Activated naive CD4-positive, alpha-beta T cell treated with anti-CD3 and anti-CD28 coated beads, Interleukin-2, amount 50 U/mL, for 24 hours (primary cell): ENCODE results near the gene CHN2.
A peak's percentile ranks its signal among the peaks of the same experiment; 100 is the strongest.

Experiments
- H3K27ac Mint-ChIP-seq: one replicate; pipeline ENCODE4 v1.8.0; 2021; ENCODE audit warnings: mild to moderate bottlenecking, mixed read lengths
- H3K27me3 Mint-ChIP-seq: one replicate; pipeline ENCODE4 v1.8.0; 2021; ENCODE audit warnings: mixed read lengths
- H3K36me3 Mint-ChIP-seq: one replicate; pipeline ENCODE4 v1.8.0; 2021; ENCODE audit warnings: mixed read lengths
- H3K4me1 Mint-ChIP-seq: one replicate; pipeline ENCODE4 v1.8.0; 2021; ENCODE audit warnings: mixed read lengths
- H3K4me3 Mint-ChIP-seq: one replicate; pipeline ENCODE4 v1.8.0; 2021; ENCODE audit warnings: mild to moderate bottlenecking, mixed read lengths
- H3K9me3 Mint-ChIP-seq: one replicate; pipeline ENCODE4 v1.8.0; 2021; ENCODE audit warnings: mixed read lengths

The CHN2 gene

GRCh38 chr7:29170781-29171180, 23.8 kb upstream of the CHN2 start:
- peaks cover 5% of the 10 kb centered on the region for H3K27me3 Mint-ChIP-seq
- H3K27ac Mint-ChIP-seq, result no peak overlapping the region
- no peaks in the 10 kb centered on the region for H3K4me1 Mint-ChIP-seq
- H3K9me3 Mint-ChIP-seq, result peaks cover 6% of the 10 kb centered on the region
- no peaks in the 10 kb centered on the region for H3K36me3 Mint-ChIP-seq
- no peak overlapping the region for H3K4me3 Mint-ChIP-seq

GRCh38 chr7:29173458-29173857, 21.1 kb upstream of the CHN2 start:
- Mint-ChIP-seq H3K9me3 (no peaks in the 10 kb centered on the region), H3K36me3 (no peaks in the 10 kb centered on the region), H3K4me3 (no peak overlapping the region), H3K27ac (no peak overlapping the region), H3K27me3 (peaks cover 5% of the 10 kb centered on the region), H3K4me1 (no peaks in the 10 kb centered on the region)

- Mint-ChIP-seq H3K9me3 (no peaks in the 10 kb centered on the region), H3K4me3 (no peak overlapping the region), H3K27ac (no peak overlapping the region), H3K27me3 (no peaks in the 10 kb centered on the region), H3K36me3 (no peaks in the 10 kb centered on the region), H3K4me1 (no peaks in the 10 kb centered on the region)
These were observed 16.5 kb upstream of the CHN2 start for GRCh38 chr7:29177963-29178600.

GRCh38 chr7:29179115-29179514, 15.5 kb upstream of the CHN2 start:
- Mint-ChIP-seq H3K36me3 (no peaks in the 10 kb centered on the region), H3K27ac (no peak overlapping the region), H3K27me3 (no peaks in the 10 kb centered on the region), H3K9me3 (no peaks in the 10 kb centered on the region), H3K4me1 (no peaks in the 10 kb centered on the region), H3K4me3 (no peak overlapping the region)

GRCh38 chr7:29184599-29184998, 10.0 kb upstream of the CHN2 start:
- no peaks in the 10 kb centered on the region for H3K4me1 Mint-ChIP-seq
- H3K27me3 Mint-ChIP-seq, result peaks cover 6% of the 10 kb centered on the region
- H3K36me3 Mint-ChIP-seq, result no peaks in the 10 kb centered on the region
- H3K9me3 Mint-ChIP-seq, result no peaks in the 10 kb centered on the region
- H3K4me3 Mint-ChIP-seq, result no peak overlapping the region
- H3K27ac Mint-ChIP-seq, result no peak overlapping the region

GRCh38 chr7:29185613-29186012, 9.0 kb upstream of the CHN2 start:
- H3K27ac Mint-ChIP-seq, result no peak overlapping the region
- no peaks in the 10 kb centered on the region for H3K36me3 Mint-ChIP-seq
- H3K4me3 Mint-ChIP-seq, result no peak overlapping the region
- H3K4me1 Mint-ChIP-seq, result no peaks in the 10 kb centered on the region
- H3K27me3 Mint-ChIP-seq, result peaks cover 9% of the 10 kb centered on the region
- H3K9me3 Mint-ChIP-seq, result no peaks in the 10 kb centered on the region

- H3K4me1 Mint-ChIP-seq, result no peaks in the 10 kb centered on the region
- H3K4me3 Mint-ChIP-seq, result no peak overlapping the region
- H3K36me3 Mint-ChIP-seq, result no peaks in the 10 kb centered on the region
- peaks cover 28% of the 10 kb centered on the region for H3K27me3 Mint-ChIP-seq
- H3K9me3 Mint-ChIP-seq, result no peaks in the 10 kb centered on the region
- peak overlapping the region; percentile 56 for H3K27ac Mint-ChIP-seq
These were observed 4.8 kb upstream of the CHN2 start for GRCh38 chr7:29189743-29190201.

GRCh38 chr7:29190349-29191045, 4.1 kb upstream of the CHN2 start:
- H3K4me3 Mint-ChIP-seq, result no peak overlapping the region
- H3K9me3 Mint-ChIP-seq, result no peaks in the 10 kb centered on the region
- peaks cover 30% of the 10 kb centered on the region for H3K27me3 Mint-ChIP-seq
- no peak overlapping the region for H3K27ac Mint-ChIP-seq
- H3K4me1 Mint-ChIP-seq, result peaks cover 3% of the 10 kb centered on the region
- no peaks in the 10 kb centered on the region for H3K36me3 Mint-ChIP-seq

GRCh38 chr7:29192323-29192722, 2.3 kb upstream of the CHN2 start:
- no peak overlapping the region for H3K4me3 Mint-ChIP-seq
- no peaks in the 10 kb centered on the region for H3K36me3 Mint-ChIP-seq
- peaks cover 41% of the 10 kb centered on the region for H3K27me3 Mint-ChIP-seq
- no peak overlapping the region for H3K27ac Mint-ChIP-seq
- H3K4me1 Mint-ChIP-seq, result peaks cover 8% of the 10 kb centered on the region
- no peaks in the 10 kb centered on the region for H3K9me3 Mint-ChIP-seq

GRCh38 chr7:29192811-29193210, 1.8 kb upstream of the CHN2 start:
- H3K4me3 Mint-ChIP-seq, result no peak overlapping the region
- peaks cover 8% of the 10 kb centered on the region for H3K4me1 Mint-ChIP-seq
- H3K36me3 Mint-ChIP-seq, result no peaks in the 10 kb centered on the region
- no peak overlapping the region for H3K27ac Mint-ChIP-seq
- H3K9me3 Mint-ChIP-seq, result no peaks in the 10 kb centered on the region
- H3K27me3 Mint-ChIP-seq, result peaks cover 42% of the 10 kb centered on the region

GRCh38 chr7:29193316-29194205, 1.0 kb upstream of the CHN2 start:
- no peak overlapping the region for H3K27ac Mint-ChIP-seq
- H3K4me1 Mint-ChIP-seq, result peaks cover 8% of the 10 kb centered on the region
- no peaks in the 10 kb centered on the region for H3K9me3 Mint-ChIP-seq
- H3K4me3 Mint-ChIP-seq, result peak overlapping the region; percentile 15
- peaks cover 41% of the 10 kb centered on the region for H3K27me3 Mint-ChIP-seq
- H3K36me3 Mint-ChIP-seq, result no peaks in the 10 kb centered on the region

GRCh38 chr7:29194206-29194593, 375 bp upstream of the CHN2 start:
- Mint-ChIP-seq H3K27me3 (peaks cover 41% of the 10 kb centered on the region), H3K4me3 (peak overlapping the region; percentile 70), H3K36me3 (no peaks in the 10 kb centered on the region), H3K4me1 (peaks cover 8% of the 10 kb centered on the region), H3K27ac (no peak overlapping the region), H3K9me3 (no peaks in the 10 kb centered on the region)

GRCh38 chr7:29196191-29196590, 1.6 kb downstream of the CHN2 start:
- H3K4me1 Mint-ChIP-seq, result peaks cover 8% of the 10 kb centered on the region
- no peaks in the 10 kb centered on the region for H3K36me3 Mint-ChIP-seq
- peaks cover 36% of the 10 kb centered on the region for H3K27me3 Mint-ChIP-seq
- H3K4me3 Mint-ChIP-seq, result peak overlapping the region; percentile 2
- no peak overlapping the region for H3K27ac Mint-ChIP-seq
- no peaks in the 10 kb centered on the region for H3K9me3 Mint-ChIP-seq

- no peaks in the 10 kb centered on the region for H3K9me3 Mint-ChIP-seq
- H3K27ac Mint-ChIP-seq, result no peak overlapping the region
- H3K36me3 Mint-ChIP-seq, result no peaks in the 10 kb centered on the region
- peaks cover 34% of the 10 kb centered on the region for H3K27me3 Mint-ChIP-seq
- H3K4me3 Mint-ChIP-seq, result no peak overlapping the region
- peaks cover 8% of the 10 kb centered on the region for H3K4me1 Mint-ChIP-seq
These were observed 2.5 kb downstream of the CHN2 start for GRCh38 chr7:29196971-29197595.

GRCh38 chr7:29197916-29198315, 3.3 kb downstream of the CHN2 start:
- Mint-ChIP-seq H3K27ac (no peak overlapping the region), H3K36me3 (no peaks in the 10 kb centered on the region), H3K4me3 (no peak overlapping the region)

More at GRCh38 chr7:29197916-29198315, 3.3 kb downstream of the CHN2 start:
- H3K27me3 Mint-ChIP-seq, result peaks cover 30% of the 10 kb centered on the region
- no peaks in the 10 kb centered on the region for H3K9me3 Mint-ChIP-seq
- peaks cover 8% of the 10 kb centered on the region for H3K4me1 Mint-ChIP-seq
